Activated CD4-positive, alpha-beta T cell treated with anti-CD3 and anti-CD28 coated beads, Interleukin-2, amount 10 ng/mL, durations not matched to agents 24 days and 14 days (primary cell): ENCODE data around the gene TOR1B. TPM values are rescaled to one million over a fixed set of nuclear protein-coding genes. Genes with fewer than 3 reads are reported as not detected.
"Not testable (repeated sequence)": the region's sequence is repeated elsewhere in the genome, so short reads cannot be mapped to it uniquely, and the experiment has no call there.

Experiments
- DNase-seq: peaks from one replicate; pipeline ENCODE4 v3.0.0; 2022
- H3K27ac Mint-ChIP-seq: one replicate; pipeline ENCODE4 v1.8.0; 2022; ENCODE audit warnings: mild to moderate bottlenecking, mixed read lengths
- H3K27me3 Mint-ChIP-seq: one replicate; pipeline ENCODE4 v1.8.0; 2022; ENCODE audit warnings: mixed read lengths
- H3K36me3 Mint-ChIP-seq: one replicate; pipeline ENCODE4 v1.8.0; 2022; ENCODE audit warnings: low read depth, mild to moderate bottlenecking, mixed read lengths
- H3K4me1 Mint-ChIP-seq: one replicate; pipeline ENCODE4 v1.8.0; 2021; ENCODE audit warnings: mixed read lengths
- H3K4me3 Mint-ChIP-seq: one replicate; pipeline ENCODE4 v1.8.0; 2022; ENCODE audit warnings: mild to moderate bottlenecking, moderate library complexity, mixed read lengths
- H3K9me3 Mint-ChIP-seq: one replicate; pipeline ENCODE4 v1.8.0; 2021; ENCODE audit warnings: mixed read lengths
- intact Hi-C: fragments of 100-400 bp; cut with micrococcal nuclease; formaldehyde crosslinking; loops from one replicate; pipeline ENCODE4 v1.15.1; 2023
- total RNA-seq: library from RNA; stranded (reverse); gene quantifications from 2 replicates; pipeline ENCODE4 v1.2.3, GENCODE V29; 2022

The TOR1B gene, protein sequence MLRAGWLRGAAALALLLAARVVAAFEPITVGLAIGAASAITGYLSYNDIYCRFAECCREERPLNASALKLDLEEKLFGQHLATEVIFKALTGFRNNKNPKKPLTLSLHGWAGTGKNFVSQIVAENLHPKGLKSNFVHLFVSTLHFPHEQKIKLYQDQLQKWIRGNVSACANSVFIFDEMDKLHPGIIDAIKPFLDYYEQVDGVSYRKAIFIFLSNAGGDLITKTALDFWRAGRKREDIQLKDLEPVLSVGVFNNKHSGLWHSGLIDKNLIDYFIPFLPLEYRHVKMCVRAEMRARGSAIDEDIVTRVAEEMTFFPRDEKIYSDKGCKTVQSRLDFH
- 22.7 and 24.1 TPM in 2 replicates for total RNA-seq

DNA sequence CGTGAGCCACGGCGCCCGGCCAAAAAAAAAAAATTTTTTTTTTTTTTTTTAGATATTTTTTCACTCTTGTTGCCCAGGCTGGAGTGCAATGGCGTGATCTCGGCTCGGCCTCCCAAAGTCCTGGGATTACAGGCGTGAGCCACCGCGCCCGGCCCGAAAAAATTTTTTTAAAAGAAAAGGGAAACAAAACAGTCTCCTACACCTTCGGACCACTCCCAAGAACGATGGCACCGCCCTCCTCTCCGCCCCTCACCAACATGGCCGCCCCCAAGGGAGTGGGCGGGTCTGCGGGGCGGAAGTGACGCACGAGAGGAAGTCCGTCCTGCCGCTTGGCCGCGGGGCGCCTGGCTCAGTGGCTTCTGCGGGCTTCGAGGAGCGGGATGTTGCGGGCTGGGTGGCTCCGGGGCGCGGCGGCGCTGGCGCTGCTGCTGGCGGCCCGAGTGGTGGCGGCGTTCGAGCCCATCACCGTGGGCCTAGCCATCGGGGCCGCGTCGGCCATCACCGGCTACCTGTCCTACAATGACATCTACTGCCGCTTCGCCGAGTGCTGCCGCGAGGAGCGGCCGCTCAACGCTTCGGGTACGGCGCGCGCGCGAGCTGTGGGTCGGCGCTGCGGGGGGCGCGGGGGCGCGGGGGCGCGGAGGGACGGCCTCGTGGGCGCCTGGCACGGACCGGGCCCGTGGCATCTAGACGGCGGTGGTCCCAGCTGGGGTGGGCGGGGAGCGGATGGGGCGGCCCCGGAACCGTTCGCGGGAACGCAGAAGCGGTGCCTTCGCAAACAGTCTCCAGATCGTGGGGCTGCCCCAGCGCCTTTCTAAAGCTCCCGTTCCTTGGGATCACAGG is at the start of gene TOR1B:
Gene TOR1B (plus strand): TSS at position 352 of the 843 bp plus-strand sequence. CDS start 29 bp downstream, at position 381.
- intact Hi-C loops: loop anchor here (1.0 kb wide), 1 partner anchor 21 kb away; the partner anchor contains the start of gene TOR1A
- DNase-seq: peak; percentile 99
- H3K27ac Mint-ChIP-seq: peak within 1 kb of the TSS; percentile 91
- no peaks in the 10 kb centered on the region for H3K27me3 Mint-ChIP-seq
- H3K4me3 Mint-ChIP-seq: peak within 1 kb of the TSS; percentile 94
- H3K9me3 Mint-ChIP-seq: no peaks in the 10 kb centered on the region
- peaks cover 20% of the 10 kb centered on the region for H3K4me1 Mint-ChIP-seq
- H3K36me3 Mint-ChIP-seq: peaks cover 25% of the 10 kb centered on the region

DNA sequence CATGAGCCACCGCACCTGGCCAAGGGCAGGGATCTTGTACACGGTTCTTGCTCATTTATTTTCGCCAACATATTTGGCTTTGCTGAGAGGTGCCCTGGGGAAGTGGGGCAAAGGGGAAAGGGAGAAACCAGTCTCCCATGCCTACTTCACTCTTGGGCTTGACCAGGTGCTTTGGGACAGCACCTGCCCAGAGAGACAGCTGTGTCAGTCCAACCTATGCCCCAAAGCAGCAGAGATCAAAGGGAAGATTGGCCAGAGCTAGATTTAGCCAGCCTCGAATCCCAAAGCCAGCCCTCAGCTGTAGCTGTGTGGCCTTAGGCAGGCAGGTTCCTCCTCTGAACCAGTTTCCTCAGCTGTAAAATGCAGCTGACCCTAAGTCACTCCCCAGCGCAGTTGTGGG is 47.8 kb upstream of the TOR1B start:
- H3K27me3 Mint-ChIP-seq: peaks cover 12% of the 10 kb centered on the region
- no peaks in the 10 kb centered on the region for H3K9me3 Mint-ChIP-seq
- no peak overlapping the region for H3K27ac Mint-ChIP-seq
- no peak for DNase-seq
- no peak overlapping the region for H3K4me3 Mint-ChIP-seq
- no peaks in the 10 kb centered on the region for H3K36me3 Mint-ChIP-seq
- intact Hi-C loops: no loop called here
- peaks cover 18% of the 10 kb centered on the region for H3K4me1 Mint-ChIP-seq

DNA sequence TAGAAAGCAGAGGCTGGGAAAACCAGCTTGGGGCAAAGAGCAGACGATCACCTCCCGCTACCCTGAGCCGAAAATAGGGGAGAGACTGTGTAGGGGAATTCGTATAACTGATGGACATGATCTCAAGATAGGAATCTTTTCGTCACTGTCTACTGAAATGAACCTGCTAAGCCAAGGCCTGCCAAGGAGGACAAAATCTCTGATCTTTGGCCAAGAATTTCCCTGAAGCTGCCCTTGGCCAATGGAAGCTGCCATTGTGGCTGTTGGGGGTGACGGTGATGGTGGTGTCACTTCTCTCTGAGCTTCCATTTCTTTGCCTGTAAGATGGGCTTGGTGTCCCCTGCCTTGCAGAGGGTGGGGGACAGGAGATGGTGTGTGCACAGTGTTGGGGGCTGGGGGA is 46.8 kb upstream of the TOR1B start:
- no peak for DNase-seq
- no peak overlapping the region for H3K27ac Mint-ChIP-seq
- H3K4me1 Mint-ChIP-seq: peaks cover 18% of the 10 kb centered on the region
- H3K4me3 Mint-ChIP-seq: no peak overlapping the region
- H3K9me3 Mint-ChIP-seq: no peaks in the 10 kb centered on the region
- peaks cover 12% of the 10 kb centered on the region for H3K27me3 Mint-ChIP-seq
- no peaks in the 10 kb centered on the region for H3K36me3 Mint-ChIP-seq
- intact Hi-C loops: no loop called here

DNA sequence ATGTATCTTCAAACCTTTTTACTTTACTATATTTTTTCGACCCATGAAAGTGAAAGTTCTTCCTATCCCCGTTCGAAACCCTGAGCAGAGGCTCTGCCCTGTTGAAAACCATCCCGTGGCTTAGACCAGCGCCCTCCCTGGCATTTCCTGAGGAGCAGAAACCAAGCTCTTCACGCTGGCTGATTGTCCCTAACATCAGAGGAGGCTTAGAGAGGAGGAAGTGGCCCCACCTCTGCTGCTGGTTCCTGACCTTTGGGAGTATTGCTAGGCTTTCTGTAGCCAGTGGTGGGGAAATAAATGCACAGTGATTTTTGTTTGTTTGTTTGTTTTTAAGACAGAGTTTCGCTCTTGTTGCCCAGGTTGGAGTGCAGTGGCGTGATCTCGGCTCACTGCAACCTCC is 45.9 kb upstream of the TOR1B start:
- Mint-ChIP-seq H3K27me3 (peaks cover 12% of the 10 kb centered on the region), H3K4me3 (no peak overlapping the region), H3K4me1 (peaks cover 18% of the 10 kb centered on the region), H3K27ac (no peak overlapping the region), H3K36me3 (no peaks in the 10 kb centered on the region), H3K9me3 (no peaks in the 10 kb centered on the region)
- peak; percentile 66 for DNase-seq
- intact Hi-C loops: no loop called here

DNA sequence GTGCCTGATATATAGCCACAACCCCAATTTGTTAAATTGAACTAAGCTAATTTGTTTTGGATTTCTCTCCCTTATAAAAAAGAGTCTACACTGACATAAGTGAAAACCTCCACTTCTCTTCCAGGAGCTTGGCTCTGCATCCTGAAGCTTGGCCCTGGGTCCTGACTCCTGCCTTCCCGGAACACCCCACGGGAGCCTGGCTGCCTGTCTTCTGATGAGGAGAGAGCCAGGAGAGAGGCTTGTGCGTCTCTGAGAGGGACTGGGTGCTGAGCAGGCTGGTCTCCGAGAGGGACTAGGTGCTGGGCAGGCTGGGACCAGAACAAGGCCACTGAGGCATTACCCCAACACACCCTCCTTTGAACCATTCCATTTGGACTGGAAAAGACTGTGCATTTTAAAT is 43.7 kb upstream of the TOR1B start:
- intact Hi-C loops: no loop called here
- Mint-ChIP-seq H3K9me3 (no peaks in the 10 kb centered on the region), H3K4me1 (peaks cover 11% of the 10 kb centered on the region), H3K4me3 (no peak overlapping the region), H3K36me3 (no peaks in the 10 kb centered on the region), H3K27me3 (peaks cover 4% of the 10 kb centered on the region), H3K27ac (no peak overlapping the region)
- no peak for DNase-seq

DNA sequence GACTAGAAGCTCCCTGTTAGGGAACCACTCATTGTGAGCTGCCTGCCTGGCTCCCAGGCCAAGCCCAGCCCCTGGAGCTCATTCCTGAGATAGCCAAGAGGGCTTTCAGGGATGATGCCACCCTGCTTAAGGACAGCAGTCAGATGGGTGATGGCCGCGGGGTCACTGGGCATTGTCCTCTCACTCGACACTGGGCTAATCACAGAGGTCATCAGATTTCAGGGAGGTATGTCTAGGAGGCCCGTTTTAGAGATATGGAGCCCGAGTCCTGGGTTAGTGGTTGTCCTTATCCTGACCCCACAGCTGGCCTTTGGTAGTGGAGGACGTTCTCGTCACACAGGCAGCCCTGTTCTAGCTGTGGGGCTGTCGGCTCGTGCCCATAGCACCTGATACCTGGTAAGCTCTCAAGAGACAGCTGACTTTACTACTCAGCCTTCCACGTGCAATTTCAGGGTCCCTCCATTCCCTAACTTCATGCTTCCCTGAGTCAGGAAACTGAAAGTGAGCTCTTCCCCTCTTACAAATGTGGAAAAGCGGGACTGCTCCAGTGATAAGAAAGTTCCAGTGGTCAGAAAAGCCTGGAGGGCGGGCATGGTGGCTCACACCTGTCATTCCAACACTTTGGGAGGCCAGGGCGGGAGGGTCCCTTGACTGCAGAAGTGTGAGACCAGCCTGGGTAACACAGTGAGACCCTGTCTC is 43.0 kb upstream of the TOR1B start:
- Mint-ChIP-seq H3K4me3 (no peak overlapping the region), H3K4me1 (peaks cover 11% of the 10 kb centered on the region), H3K27ac (no peak overlapping the region), H3K27me3 (peaks cover 3% of the 10 kb centered on the region), H3K36me3 (no peaks in the 10 kb centered on the region), H3K9me3 (no peaks in the 10 kb centered on the region)
- intact Hi-C loops: no loop called here
- no peak for DNase-seq

DNA sequence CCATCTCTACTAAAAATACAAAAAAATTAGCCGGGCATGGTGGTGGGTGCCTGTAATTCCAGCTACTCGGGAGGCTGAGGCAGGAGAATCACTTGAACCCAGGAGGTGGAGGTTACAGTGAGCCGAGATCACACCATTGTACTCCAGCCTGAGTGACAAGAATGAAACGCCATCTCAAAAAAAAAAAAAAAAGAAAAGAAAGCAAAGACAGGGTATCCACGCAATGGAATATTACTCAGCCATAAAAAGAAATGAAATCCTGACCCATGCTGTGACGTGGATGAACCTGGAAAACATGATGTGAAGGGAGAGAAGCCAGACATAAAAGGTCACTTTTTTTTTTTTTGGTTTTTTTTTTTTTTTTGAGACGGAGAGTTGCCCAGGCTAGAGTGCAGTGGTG is 42.2 kb upstream of the TOR1B start:
- H3K27me3 Mint-ChIP-seq, H3K27ac Mint-ChIP-seq, intact Hi-C loops, H3K4me3 Mint-ChIP-seq, H3K9me3 Mint-ChIP-seq, H3K36me3 Mint-ChIP-seq, DNase-seq: not testable (repeated sequence)
- peaks cover 11% of the 10 kb centered on the region for H3K4me1 Mint-ChIP-seq

DNA sequence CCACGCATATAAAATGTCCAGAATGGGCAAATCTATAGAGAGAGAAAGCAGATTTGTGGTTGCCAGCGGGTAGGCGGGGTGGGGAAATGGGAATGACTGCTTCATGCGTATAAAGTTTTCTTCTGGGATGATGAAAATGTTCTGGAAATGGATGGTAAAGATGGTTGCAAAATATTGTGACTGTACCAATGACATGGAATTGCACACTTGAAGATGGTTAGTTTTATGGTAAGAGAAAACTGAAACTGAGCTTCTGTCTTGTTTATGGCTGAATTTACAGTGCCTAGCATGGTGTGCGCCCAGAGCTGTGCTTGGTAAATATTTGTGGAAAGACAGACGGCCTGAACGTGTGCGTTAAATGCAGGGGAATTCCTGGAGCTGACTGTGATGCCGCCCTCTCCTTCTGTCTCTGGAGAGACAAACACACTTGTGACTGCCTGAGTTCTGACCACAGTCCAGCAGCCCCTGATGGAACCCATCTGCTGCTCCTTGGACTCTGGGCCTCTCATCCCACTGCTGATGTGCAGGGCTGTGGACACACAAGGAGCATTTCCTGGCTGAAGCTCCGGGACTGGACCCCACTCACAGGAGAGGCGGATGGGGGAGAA is 41.6 kb upstream of the TOR1B start:
- Mint-ChIP-seq H3K36me3 (no peaks in the 10 kb centered on the region), H3K4me1 (peaks cover 9% of the 10 kb centered on the region)

DNA sequence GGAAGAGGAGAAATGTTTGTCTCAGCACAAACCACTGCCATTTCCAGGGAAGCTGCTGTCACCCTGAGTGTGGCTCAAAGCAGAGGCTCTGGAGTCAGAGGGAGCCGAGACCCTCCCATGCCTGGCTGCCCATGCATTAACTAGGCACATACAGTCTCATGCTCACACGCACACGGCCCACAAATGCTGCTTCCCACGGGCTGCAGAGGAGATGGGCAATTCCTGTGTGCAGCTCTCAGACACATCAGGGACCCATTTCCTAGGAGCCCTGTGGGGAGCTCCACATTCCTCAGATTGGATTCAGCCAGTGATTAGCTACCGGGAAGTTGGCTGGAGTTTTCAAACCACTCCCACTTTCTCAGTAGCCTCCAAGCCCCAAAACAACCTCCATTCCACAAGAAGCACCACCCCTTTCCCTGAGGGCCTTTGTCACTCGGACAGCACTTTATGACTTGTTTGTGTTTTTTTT is 41.0 kb upstream of the TOR1B start:
- H3K4me1 Mint-ChIP-seq: peaks cover 7% of the 10 kb centered on the region
- peaks cover under 1% of the 10 kb centered on the region for H3K27me3 Mint-ChIP-seq
- H3K36me3 Mint-ChIP-seq: no peaks in the 10 kb centered on the region
- intact Hi-C loops: no loop called here
- H3K9me3 Mint-ChIP-seq: no peaks in the 10 kb centered on the region
- no peak overlapping the region for H3K4me3 Mint-ChIP-seq
- H3K27ac Mint-ChIP-seq: no peak overlapping the region
- no peak for DNase-seq

More for the DNA sequence above, 41.6 kb upstream of the TOR1B start:
- Mint-ChIP-seq H3K27ac (no peak overlapping the region), H3K9me3 (no peaks in the 10 kb centered on the region), H3K27me3 (no peaks in the 10 kb centered on the region), H3K4me3 (no peak overlapping the region)
- DNase-seq: no peak
- intact Hi-C loops: no loop called here

DNA sequence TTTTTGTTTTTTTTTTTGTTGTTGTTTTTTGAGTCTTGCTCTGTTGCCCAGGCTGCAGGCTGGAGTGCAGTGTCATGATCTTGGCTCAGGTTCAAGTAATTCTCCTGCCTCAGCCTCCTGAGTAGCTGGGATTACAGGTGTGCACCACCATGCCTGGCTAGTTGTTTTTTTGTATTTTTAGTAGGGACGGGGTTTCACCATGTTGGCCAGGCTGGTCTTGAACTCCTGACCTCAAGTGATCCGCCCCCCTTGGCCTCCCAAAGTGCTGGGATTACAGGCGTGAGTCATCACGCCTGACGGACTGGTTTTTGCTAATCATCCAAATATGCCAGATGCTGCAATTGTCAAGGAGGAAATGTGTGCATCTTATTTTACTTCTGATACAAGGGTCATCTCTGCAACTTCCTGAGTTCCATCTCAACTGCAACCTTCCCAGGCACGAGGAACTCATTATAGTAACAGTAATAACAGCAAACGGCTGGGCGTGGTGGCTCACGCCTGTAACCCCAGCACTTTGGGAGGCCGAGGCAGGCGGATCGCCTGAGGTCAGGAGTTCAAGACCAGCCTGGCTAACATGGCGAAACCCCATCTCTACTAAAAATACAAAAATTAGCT is 40.5 kb upstream of the TOR1B start:
- H3K27ac Mint-ChIP-seq, DNase-seq, H3K4me1 Mint-ChIP-seq, H3K27me3 Mint-ChIP-seq, H3K4me3 Mint-ChIP-seq, H3K36me3 Mint-ChIP-seq, H3K9me3 Mint-ChIP-seq, intact Hi-C loops: not testable (repeated sequence)

DNA sequence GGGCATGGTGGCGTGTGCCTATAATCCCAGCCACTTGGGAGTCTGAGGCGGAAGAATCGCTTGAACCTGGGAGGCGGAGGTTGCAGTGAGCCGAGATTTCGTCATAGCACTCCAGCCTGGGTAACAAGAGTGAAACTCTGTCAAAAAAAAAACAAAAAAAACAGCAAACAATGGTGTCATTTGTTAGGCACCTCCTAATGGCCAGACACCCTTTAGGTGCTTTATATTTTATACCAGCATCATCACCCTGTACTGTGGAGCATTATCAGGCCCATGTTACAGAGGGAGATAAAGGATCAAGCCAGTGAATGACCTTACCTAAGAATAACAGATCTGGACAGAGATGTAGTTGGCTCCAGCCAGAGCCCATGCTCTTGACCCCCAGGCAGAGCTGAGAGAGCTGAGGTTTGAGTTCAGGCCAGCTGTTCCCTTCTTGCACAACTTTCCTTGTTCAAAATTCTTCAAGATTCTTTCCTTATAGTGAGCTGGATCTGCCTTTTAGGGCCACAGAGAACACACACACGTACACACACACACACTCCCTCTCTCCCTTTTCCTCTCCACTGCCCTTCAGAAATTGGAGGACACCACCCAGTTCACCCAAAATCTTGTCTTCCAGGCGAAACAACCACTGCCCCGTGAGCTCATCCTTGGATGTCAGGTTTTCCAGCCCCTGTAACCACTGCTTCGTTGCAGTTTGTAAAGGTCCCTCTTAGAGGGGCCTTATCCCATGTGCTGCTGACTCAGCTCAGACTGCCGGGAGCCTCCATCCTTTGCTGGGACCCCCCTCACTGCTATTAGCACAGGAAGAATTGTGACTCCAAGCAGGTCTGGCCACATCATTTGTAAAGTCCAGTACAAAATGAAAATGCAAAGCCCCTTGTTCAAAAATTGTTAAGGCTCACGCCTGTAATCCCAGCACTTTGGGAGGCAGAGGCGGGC is 39.7 kb upstream of the TOR1B start:
- Mint-ChIP-seq H3K4me3 (no peak overlapping the region), H3K4me1 (peaks cover under 1% of the 10 kb centered on the region), H3K36me3 (no peaks in the 10 kb centered on the region), H3K27me3 (peaks cover 4% of the 10 kb centered on the region), H3K9me3 (no peaks in the 10 kb centered on the region), H3K27ac (no peak overlapping the region)
- intact Hi-C loops: no loop called here
- no peak for DNase-seq

DNA sequence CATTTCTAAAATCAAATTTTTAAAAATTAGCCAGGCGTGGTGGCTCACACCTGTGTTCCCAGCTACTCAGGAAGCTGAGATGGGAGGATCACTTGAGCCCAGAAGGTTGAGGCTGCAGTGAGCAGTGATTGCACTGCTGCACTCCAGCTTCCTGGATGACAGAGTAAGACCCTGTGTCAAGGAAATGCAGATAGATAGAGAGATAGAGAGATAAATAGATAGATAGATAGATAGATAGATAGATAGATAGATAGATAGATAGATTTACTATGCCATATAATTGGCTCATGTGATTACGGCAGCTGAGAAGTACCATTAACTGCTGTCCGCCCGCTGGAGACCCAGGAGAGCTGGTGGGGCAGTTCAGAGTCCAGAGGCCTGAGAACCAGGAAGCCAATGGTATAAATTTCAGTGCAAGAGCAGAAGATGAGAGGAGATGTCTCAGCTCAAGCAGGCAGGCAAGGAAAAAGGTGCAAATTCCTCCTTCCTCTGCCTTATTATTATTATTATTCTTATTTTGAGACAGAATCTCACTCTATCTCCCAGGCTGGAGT is 37.1 kb upstream of the TOR1B start:
- intact Hi-C loops: no loop called here
- Mint-ChIP-seq H3K36me3 (no peaks in the 10 kb centered on the region), H3K9me3 (no peaks in the 10 kb centered on the region), H3K4me1 (no peaks in the 10 kb centered on the region), H3K4me3 (no peak overlapping the region), H3K27me3 (peaks cover 4% of the 10 kb centered on the region), H3K27ac (no peak overlapping the region)
- no peak for DNase-seq
